Panc1 (cell line): ENCODE results near the gene METTL2B. TPM values are rescaled to one million over a fixed set of nuclear protein-coding genes. Genes with fewer than 3 reads are reported as not detected.

Experiments
- total RNA-seq: library from RNA; stranded (reverse); gene quantifications from one replicate; pipeline ENCODE4 v1.2.1, GENCODE V29; 2021; ENCODE audit not compliant: unreplicated experiment

The METTL2B gene
- total RNA-seq, 1 experiment from 2014 or later = 43.6 TPM

Other genes starting within 250 kb of the METTL2B start
- not detected for gene LEP, start 235.5 kb upstream of the METTL2B start, total RNA-seq
- gene RBM28, start 132.8 kb upstream of the METTL2B start, total RNA-seq = 54.1 TPM
- 0.77 TPM for gene PRRT4, start 115.1 kb upstream of the METTL2B start, total RNA-seq
- 114 TPM for gene IMPDH1, start 66.8 kb upstream of the METTL2B start, total RNA-seq
- 70.8 TPM for gene HILPDA, start 20.9 kb upstream of the METTL2B start, total RNA-seq
- 1.2 TPM for gene GARIN1A, start 195.5 kb downstream of the METTL2B start, total RNA-seq